Fibroblast of gingiva (primary cell): ENCODE data around the gene TTLL12.
"Not testable (repeated sequence)": the region's sequence is repeated elsewhere in the genome, so short reads cannot be mapped to it uniquely, and the experiment has no call there.

Source experiments
- DNase-seq: peaks from one replicate; pipeline ENCODE4 v3.0.0-alpha.2; 2011; ENCODE audit warnings: low read depth

Gene TTLL12

GRCh38 chr22:43153899-43154298 lies 33.0 kb downstream of the TTLL12 start:
- no peak for DNase-seq

GRCh38 chr22:43152357-43153071 lies 34.4 kb downstream of the TTLL12 start:
- peak; percentile 77 for DNase-seq

- DNase-seq, result no peak
Measured at GRCh38 chr22:43152003-43152356, 35.0 kb downstream of the TTLL12 start.

GRCh38 chr22:43151251-43152002 lies 35.5 kb downstream of the TTLL12 start, which contains the start of gene TSPO:
Gene TSPO (plus strand): TSS chr22:43151559. CDS start chr22:43159239, 7,680 bp downstream.
- peak; percentile 64 for DNase-seq

GRCh38 chr22:43150731-43151206 lies 36.2 kb downstream of the TTLL12 start:
- DNase-seq, result no peak

GRCh38 chr22:43148581-43148980 lies 38.4 kb downstream of the TTLL12 start:
- no peak for DNase-seq

- DNase-seq, result no peak
Measured at GRCh38 chr22:43147821-43148220, 39.1 kb downstream of the TTLL12 start.

GRCh38 chr22:43146332-43146731 lies 40.6 kb downstream of the TTLL12 start:
- DNase-seq, result not testable (repeated sequence)

GRCh38 chr22:43145371-43145770 lies 41.6 kb downstream of the TTLL12 start:
- DNase-seq, result not testable (repeated sequence)

GRCh38 chr22:43144949-43145348 lies 42.0 kb downstream of the TTLL12 start:
- no peak for DNase-seq

GRCh38 chr22:43142880-43143562 lies 43.9 kb downstream of the TTLL12 start, which contains the start of gene MCAT:
Gene MCAT (minus strand): TSS chr22:43143398. CDS start chr22:43143348, 50 bp downstream.
- peak; percentile 73 for DNase-seq

GRCh38 chr22:43136801-43137200 lies 50.1 kb downstream of the TTLL12 start:
- DNase-seq, result no peak

- DNase-seq, result no peak
Measured at GRCh38 chr22:43136255-43136654, 50.7 kb downstream of the TTLL12 start.

GRCh38 chr22:43135565-43135964 lies 51.4 kb downstream of the TTLL12 start:
- DNase-seq, result no peak

GRCh38 chr22:43134553-43134952 lies 52.4 kb downstream of the TTLL12 start:
- no peak for DNase-seq

- DNase-seq, result no peak
Measured at GRCh38 chr22:43133401-43133800, 53.5 kb downstream of the TTLL12 start.

GRCh38 chr22:43131773-43132501 lies 55.0 kb downstream of the TTLL12 start:
- no peak for DNase-seq

GRCh38 chr22:43129426-43130425 lies 57.2 kb downstream of the TTLL12 start:
- DNase-seq, result no peak

GRCh38 chr22:43128928-43129424 lies 58.0 kb downstream of the TTLL12 start:
- DNase-seq, result no peak

- no peak for DNase-seq
Measured at GRCh38 chr22:43128116-43128515, 58.8 kb downstream of the TTLL12 start.
